HepG2 (cell line): ENCODE measurements around the gene TSPAN8. TPM values are rescaled to one million over a fixed set of nuclear protein-coding genes. Genes with fewer than 3 reads are reported as not detected.

Experiments used
- ASH2L ChIP-seq: fragments of 300-600, 200-600 bp; sonication (generic); IDR thresholded peaks from 2 replicates; pipeline ENCODE4 v1.7.0; 2017; ENCODE audit warnings: low read depth, mild to moderate bottlenecking, moderate library complexity, mixed read lengths, low read length; ENCODE audit not compliant: insufficient read length
- DPF2 ChIP-seq: sonication (generic); formaldehyde crosslinking; IDR thresholded peaks from 2 replicates; pipeline ENCODE4 v1.4.0; 2020; ENCODE audit warnings: mild to moderate bottlenecking, low read depth, missing genetic modification reagents, borderline replicate concordance
- GLI4 ChIP-seq: sonication (generic); formaldehyde crosslinking; IDR thresholded peaks from 2 replicates; pipeline ENCODE4 v1.5.1; 2020; ENCODE audit warnings: missing genetic modification reagents, mild to moderate bottlenecking, moderate library complexity, borderline replicate concordance
- HIC2 ChIP-seq: sonication (generic); formaldehyde crosslinking; IDR thresholded peaks from 2 replicates; pipeline ENCODE4 v1.9.0; 2022; ENCODE audit warnings: low read depth, missing genetic modification reagents
- HNRNPH1 ChIP-seq: fragments of 200-400 bp; formaldehyde crosslinking; optimal IDR thresholded peaks from 2 replicates; pipeline ENCODE3; 2017; ENCODE audit warnings: mild to moderate bottlenecking, low read depth, low read length
- IKZF5 ChIP-seq: IDR thresholded peaks from 2 replicates; pipeline ENCODE4 v1.6.1; 2018; ENCODE audit warnings: missing genetic modification reagents, mild to moderate bottlenecking, missing compliant biosample characterization
- KDM6A ChIP-seq: IDR thresholded peaks from 2 replicates; pipeline ENCODE4 v1.6.1; 2016; ENCODE audit warnings: low read depth
- MIER3 ChIP-seq: IDR thresholded peaks from 2 replicates; pipeline ENCODE4 v1.6.1; 2016; ENCODE audit warnings: missing compliant biosample characterization, borderline replicate concordance
- NFKBIZ ChIP-seq: IDR thresholded peaks from 2 replicates; pipeline ENCODE4 v1.6.1; 2018; ENCODE audit warnings: missing genetic modification reagents, missing compliant biosample characterization
- NR2F2 ChIP-seq: IDR thresholded peaks from 2 replicates; pipeline ENCODE4 v1.6.1; 2012; ENCODE audit warnings: low read depth, inconsistent platforms, borderline replicate concordance
- NR3C1 ChIP-seq: sonication (generic); formaldehyde crosslinking; IDR thresholded peaks from 2 replicates; pipeline ENCODE4 v1.4.0; 2020; ENCODE audit warnings: missing genetic modification reagents
- RCOR2 ChIP-seq: IDR thresholded peaks from 2 replicates; pipeline ENCODE4 v1.6.1; 2016; ENCODE audit warnings: missing biosample characterization, missing genetic modification reagents
- TEAD2 ChIP-seq: sonication (generic); formaldehyde crosslinking; IDR thresholded peaks from 2 replicates; pipeline ENCODE4 v1.9.0; 2021; ENCODE audit warnings: missing genetic modification reagents
- ZBTB34 ChIP-seq: sonication (generic); formaldehyde crosslinking; IDR thresholded peaks from 2 replicates; pipeline ENCODE4 v1.8.0; 2022; ENCODE audit warnings: mild to moderate bottlenecking, missing genetic modification reagents
- ZFY ChIP-seq: sonication (generic); formaldehyde crosslinking; IDR thresholded peaks from 2 replicates; pipeline ENCODE4 v1.4.0; 2020; ENCODE audit warnings: missing genetic modification reagents
- ZNF101 ChIP-seq: sonication (generic); formaldehyde crosslinking; IDR thresholded peaks from 2 replicates; pipeline ENCODE4 v1.4.0; 2020; ENCODE audit warnings: mild to moderate bottlenecking, low read depth, missing genetic modification reagents, borderline replicate concordance
- ZNF281 ChIP-seq: sonication (generic); formaldehyde crosslinking; IDR thresholded peaks from 2 replicates; pipeline ENCODE4 v1.4.0; 2020; ENCODE audit warnings: missing genetic modification reagents, borderline replicate concordance
- ZNF451 ChIP-seq: sonication (generic); formaldehyde crosslinking; IDR thresholded peaks from 2 replicates; pipeline ENCODE4 v1.5.0; 2020; ENCODE audit warnings: mild to moderate bottlenecking, missing genetic modification reagents
- ZNF672 ChIP-seq: sonication (generic); formaldehyde crosslinking; IDR thresholded peaks from 2 replicates; pipeline ENCODE4 v1.8.1; 2022; ENCODE audit warnings: missing genetic modification reagents
- ZNF737 ChIP-seq: sonication (generic); formaldehyde crosslinking; IDR thresholded peaks from 2 replicates; pipeline ENCODE4 v1.5.0; 2020; ENCODE audit warnings: missing genetic modification reagents, mild to moderate bottlenecking, borderline replicate concordance
- polyA plus RNA-seq, 8 experiments: library from polyadenylated mRNA; depleted of rRNA in 3 of 8; stranded (reverse) in 7 of 8; unstranded in 1 of 8; fragments of >200 nt; fragmentation: Illumina TruSeq in 4 of 8; extraction: Trizol in 4 of 8; gene quantifications; 2 replicates each; pipeline versions ENCODE4 v1.2.1 to v1.2.3, GENCODE V29; 2011 to 2016; ENCODE audit warnings: low read depth in 4 of 8, missing spikeins in 1 of 8, mixed read lengths in 1 of 8; ENCODE audit not compliant: insufficient read depth in 1 of 8
- total RNA-seq, 5 experiments: library from RNA; depleted of rRNA; stranded (reverse); fragments of >200 nt; fragmentation: Illumina TruSeq; extraction: Trizol; gene quantifications; 2 replicates each; pipeline ENCODE4 v1.2.3, GENCODE V29; 2016; ENCODE audit warnings: low read depth in 1 of 5
- TF ChIP-seq, protein P1 (sequence below): sonication (generic); formaldehyde crosslinking; IDR thresholded peaks from 2 replicates; pipeline ENCODE4 v1.5.0; 2020; ENCODE audit warnings: missing genetic modification reagents

The TSPAN8 gene
- total and polyA plus RNA-seq, 2 of the 13 experiments (the other 11 are each of a cell fraction or from before 2014, with no cell fraction given), result 3.4 to 3.9 TPM

GRCh38 chr12:71162832-71163763, 5.3 kb upstream of the TSPAN8 start (continued):
- TF ChIP-seq ZBTB34 (CRISPR knock-in tag) (peak; percentile 80), GLI4 (CRISPR knock-in tag) (no peak), IKZF5 (peak; percentile 58; the same call in 1 of the 2 replicates), NFKBIZ (CRISPR knock-in tag) (no peak), ASH2L (peak; percentile 95), NR3C1 (CRISPR knock-in tag) (no peak), RCOR2 (CRISPR knock-in tag) (peak; percentile 60; the same call in 1 of the 2 replicates), HNRNPH1 (no peak), ZFY (0 out of 2 replicates have a peak, but pooled peaks have one; percentile 6), ZNF281 (peak; percentile 26; the same call in 1 of the 2 replicates), TEAD2 (CRISPR knock-in tag) (no peak), ZNF737 (no peak), NR2F2 (peak; percentile 56; the same call in 1 of the 2 replicates), ZNF101 (CRISPR knock-in tag) (no peak), MIER3 (CRISPR knock-in tag) (peak; percentile 75; the same call in 1 of the 2 replicates), KDM6A (CRISPR knock-in tag) (peak; percentile 71), ZNF451 (CRISPR knock-in tag) (no peak), ZNF672 (CRISPR knock-in tag) (no peak), DPF2 (CRISPR knock-in tag) (peak; percentile 68), HIC2 (CRISPR knock-in tag) (no peak)
- TF ChIP-seq, protein P1, sequence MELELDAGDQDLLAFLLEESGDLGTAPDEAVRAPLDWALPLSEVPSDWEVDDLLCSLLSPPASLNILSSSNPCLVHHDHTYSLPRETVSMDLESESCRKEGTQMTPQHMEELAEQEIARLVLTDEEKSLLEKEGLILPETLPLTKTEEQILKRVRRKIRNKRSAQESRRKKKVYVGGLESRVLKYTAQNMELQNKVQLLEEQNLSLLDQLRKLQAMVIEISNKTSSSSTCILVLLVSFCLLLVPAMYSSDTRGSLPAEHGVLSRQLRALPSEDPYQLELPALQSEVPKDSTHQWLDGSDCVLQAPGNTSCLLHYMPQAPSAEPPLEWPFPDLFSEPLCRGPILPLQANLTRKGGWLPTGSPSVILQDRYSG (CRISPR knock-in tag), result no peak
